ENCODE results near the gene CELA2A.

CELA2A gene

DNA sequence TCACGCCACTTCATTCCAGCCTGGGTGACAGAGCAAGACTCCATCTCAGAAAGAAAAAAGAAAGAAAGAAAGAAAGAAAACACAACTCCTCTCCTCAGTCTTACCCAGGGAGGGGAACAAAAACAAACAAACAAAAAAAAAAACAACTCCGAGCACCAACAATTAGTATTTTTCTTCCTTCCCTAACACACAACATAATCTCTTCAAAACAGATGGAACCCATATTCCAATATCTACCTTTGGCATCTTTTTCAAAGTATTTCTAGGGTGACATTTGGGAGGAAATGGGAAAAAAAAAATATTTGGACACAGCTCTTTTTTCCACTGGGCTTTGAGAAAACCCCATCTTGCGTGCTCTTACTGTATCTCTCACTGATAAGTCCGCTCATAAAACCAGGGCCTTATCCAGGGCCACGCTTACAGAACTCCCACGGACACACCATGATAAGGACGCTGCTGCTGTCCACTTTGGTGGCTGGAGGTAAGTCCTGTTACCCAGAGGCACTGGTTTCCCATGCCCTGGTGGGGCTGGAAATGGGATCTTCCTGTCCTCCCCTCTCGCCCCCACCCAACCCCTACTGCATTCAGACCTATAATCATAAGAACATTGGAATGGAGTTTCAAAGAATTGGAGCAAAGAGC is at the start of gene CELA2A:
Gene CELA2A, plus strand, starts transcription at position 420 of the 642 bp plus-strand sequence. Its CDS starts 22 bp downstream, at position 442.
- DNase-seq: no peak

GRCh38 chr1:15407580-15407979 is 49.0 kb upstream of the CELA2A start:
- DNase-seq: no peak

- DNase-seq: no peak
Measured at GRCh38 chr1:15408890-15409387, 47.6 kb upstream of the CELA2A start.

DNA sequence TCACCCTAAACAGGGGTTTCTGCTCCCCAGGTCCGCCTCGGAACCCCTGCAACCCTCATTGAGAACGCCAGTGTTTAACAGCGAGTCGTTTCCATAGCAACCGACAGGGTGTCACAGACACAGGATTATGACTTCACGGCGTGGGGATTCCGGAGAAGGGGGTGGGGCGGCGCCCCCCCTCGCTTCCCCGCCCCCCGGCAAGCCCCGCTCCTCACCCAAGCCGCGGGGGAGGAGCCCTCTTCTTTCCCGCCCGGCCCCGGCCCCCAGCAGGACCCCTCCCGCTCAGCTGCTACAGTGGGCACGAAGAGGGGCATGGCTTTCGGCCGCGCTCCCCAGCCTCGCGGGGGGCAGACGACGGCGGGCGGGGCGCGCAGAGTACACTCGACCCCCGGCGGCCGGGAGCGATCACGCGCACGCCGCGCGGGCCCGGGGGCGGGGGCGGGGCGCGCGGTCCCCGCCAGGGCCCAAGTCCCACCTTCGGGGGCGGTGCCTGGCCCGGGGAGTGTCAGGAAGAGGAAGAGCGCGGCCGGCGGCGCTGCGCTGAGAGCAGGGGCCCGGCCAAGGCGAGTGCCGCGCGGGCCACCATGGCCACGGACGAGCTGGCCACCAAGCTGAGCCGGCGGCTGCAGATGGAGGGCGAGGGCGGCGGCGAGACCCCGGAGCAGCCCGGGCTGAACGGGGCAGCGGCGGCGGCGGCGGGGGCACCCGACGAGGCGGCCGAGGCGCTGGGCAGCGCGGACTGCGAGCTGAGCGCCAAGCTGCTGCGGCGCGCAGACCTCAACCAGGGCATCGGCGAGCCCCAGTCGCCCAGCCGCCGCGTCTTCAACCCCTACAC is 46.9 kb upstream of the CELA2A start, which contains the start of gene EFHD2:
Gene EFHD2, plus strand, starts transcription at position 501 of the 835 bp plus-strand sequence. Its CDS starts 84 bp downstream, at position 585.
- DNase-seq: peak; percentile 92

DNA sequence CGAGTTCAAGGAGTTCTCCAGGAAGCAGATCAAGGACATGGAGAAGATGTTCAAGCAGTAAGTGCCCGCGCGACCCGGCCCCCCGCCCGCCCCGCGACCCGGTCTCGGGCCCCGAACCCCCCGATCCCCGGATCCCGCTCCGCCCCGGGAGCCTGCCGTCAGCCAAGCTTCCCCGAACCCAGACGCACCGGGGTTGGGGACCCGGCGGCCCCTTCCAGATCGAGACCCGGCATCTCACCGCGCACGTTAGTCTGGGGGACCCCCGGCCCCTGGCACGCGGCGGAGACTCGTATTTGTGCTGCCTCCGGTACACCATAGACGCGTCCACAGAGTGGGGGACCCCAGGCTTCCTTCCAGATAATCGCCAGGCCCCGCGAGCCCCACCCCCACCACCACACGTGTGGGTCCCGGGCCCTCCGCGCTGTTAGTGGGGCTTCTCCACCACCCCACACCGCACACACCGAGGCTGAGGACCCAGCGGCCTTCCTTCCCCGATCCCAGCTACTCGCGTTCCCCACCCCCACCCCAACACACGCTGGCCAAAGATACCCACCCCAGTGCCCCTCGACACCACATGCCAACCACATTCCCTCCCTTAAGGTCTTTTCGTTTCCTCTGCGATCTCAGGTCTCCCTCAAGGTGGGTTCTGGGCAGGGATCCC is 46.2 kb upstream of the CELA2A start:
- DNase-seq: no peak

DNA sequence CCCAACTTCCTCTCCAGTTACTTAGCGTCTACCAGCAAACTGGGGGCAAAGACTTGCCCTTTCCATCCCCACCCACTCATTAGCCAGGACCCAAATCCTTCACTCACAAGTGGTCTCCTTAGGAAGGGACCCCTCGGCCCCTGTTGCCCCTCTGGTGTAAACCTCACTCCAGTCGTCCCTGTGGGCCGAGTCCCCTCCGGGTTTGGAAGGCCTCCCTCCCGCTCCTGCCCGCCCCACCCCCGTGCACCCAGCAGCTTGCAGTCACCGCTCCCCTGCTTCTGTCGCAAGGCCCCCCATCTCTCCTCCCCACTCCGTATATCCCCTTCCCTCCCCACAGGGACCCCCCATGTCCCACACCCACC is 45.7 kb upstream of the CELA2A start:
- no peak for DNase-seq

DNA sequence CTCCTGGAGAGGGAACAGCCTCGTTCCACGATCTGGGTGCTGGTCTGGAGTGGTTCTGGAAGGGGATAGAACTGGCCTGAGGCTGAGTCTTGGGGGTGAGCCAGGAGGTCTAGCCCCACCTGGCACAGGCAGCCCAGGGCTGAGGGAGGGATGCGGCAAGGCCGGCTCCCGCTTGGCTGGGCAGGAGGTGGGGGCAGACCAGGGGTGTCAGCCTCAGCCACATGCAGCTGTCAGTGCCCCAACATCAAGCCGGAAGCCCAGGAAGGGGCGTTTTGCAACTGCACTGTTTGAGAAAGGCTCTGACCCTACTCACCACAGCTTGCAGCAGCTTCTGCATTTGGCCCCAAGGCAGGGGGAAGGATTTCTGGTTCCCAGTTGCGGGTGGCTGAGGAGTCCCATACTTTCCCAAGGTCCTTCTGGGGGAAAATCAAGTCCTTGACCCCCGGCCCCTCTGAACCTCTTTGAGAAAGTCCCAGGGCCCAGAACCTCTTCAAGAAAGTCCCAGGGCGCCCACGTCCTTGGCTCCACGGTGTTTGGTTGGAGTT is 44.9 kb upstream of the CELA2A start:
- no peak for DNase-seq

GRCh38 chr1:15412175-15412800 is 44.2 kb upstream of the CELA2A start:
- no peak for DNase-seq

DNA sequence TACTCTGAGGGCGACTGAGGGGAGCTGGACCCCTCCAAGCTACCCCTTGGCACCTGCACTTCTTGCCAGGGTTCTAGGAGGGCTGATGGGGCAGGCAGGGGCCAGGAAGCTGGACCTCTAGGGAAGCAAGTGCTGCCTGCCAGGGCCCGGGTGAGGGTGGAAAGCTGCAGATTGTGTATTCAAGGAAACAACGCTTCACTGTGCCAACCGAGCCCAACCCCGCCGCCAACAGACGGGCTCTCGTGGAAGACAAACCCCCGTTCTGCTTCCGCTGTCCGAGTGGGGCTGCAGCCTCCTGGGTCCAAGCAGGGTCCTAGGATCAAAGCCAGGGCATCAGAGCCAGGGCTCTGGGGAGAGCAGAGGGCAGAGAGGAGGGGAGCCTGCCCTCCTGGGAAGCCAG is 43.7 kb upstream of the CELA2A start:
- DNase-seq: no peak

DNA sequence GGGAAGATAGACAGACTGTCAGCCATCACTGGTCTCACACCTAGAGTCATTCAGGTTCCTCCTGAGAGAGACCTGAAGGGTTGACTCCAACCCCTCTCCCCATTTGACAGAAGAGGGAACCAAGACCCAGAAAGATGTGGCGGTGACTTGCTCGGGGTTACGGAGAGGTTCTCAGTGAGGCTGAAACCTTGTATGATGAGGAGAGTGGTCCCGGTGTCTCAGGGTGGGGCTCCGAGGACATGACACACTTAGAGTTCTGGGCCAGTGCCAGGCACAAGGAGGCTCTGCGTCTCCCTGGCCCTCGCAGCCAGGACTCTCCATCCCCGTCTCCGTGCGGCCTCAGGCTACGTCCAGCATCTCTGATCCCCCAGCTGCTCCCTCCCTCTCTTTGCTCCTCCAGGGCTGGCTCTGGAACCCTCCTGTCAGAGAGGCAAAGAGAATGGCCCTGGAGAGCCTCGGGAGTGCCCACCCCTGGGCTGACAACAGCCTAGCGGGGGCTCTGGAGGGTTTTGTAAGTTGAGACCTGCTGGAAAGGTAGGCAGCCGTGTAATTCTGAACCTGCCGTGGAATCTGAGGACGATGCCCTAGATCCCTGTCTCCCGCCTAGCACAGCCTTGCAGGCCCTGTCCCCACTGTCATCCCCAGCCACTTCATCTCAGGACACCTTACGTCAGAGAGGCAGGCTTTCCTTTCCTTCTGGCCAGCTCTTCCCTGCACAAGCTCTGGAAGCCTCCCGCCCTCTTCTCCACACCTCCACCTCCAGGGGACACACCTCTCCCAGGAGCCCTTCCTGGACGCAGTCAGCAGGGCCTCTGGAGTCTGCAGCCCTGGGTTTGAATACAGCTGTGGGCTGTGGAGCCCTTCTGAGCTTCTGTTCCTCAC is 42.7 kb upstream of the CELA2A start:
- no peak for DNase-seq

DNA sequence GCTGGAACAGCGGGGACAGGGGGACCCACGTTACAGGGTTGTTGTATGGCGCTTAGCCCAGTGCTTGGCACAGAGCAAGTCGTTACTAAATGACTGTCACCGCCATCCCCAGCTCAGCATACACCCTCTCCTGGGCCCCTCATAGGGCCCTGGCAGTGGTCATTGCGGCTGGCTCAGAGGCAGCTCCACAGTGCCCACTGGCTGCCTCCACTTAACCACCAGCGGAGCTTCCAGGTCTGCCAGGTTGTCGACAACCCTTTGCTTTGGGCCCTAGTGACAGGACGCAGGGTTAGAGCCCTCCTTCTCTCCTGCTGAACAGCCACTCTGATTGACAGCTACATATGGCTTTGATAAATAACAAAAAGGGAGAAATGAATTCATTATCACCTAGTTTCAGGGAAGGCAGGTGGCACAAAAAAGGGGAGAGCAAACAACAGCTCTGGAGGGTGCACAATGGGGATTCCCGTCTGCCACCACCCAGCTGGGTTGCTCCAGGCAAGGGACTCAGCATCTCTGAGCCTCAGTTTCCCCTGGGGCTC is 42.0 kb upstream of the CELA2A start:
- DNase-seq: no peak

DNA sequence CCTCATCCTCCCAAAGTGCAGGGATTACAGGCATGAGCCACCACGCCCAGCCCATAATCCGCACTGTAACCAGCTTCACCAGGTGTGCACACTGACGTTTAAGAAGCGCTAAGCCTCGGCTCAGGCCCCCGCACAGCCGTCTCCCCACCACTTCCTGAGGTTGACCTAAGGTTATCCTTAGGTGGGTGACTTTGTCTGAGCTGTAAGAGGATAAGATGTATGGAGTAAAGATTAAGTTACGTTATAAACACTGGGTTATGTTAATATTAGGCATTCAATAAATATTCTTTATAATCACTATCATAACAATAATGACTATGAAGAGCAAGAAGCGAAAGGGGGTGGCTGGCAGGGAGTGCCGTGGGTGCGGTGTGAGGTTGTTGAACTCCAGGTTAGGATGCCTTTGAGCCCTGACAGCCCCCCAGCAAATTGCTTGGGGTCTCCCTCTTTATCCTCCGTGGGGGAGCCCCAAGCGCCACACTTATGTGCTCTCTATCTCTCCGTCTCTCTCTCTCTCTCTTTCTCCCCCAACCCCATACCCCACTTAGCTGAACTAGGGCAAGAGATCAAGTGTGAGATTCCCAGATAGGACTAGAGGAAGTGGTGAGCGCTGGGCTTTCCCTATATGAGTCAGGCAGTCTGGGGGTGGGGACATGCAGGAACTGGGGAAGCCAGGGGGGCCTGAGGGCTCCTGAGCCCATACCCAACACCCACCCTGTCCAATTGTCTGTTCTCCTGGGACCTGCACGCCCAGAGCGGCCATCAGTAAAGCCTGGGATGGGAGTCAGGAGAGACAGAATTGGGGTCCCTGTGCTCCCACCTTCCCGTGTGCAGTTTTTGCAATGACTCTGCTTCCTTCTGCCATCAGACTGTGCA is 39.2 kb upstream of the CELA2A start:
- no peak for DNase-seq

DNA sequence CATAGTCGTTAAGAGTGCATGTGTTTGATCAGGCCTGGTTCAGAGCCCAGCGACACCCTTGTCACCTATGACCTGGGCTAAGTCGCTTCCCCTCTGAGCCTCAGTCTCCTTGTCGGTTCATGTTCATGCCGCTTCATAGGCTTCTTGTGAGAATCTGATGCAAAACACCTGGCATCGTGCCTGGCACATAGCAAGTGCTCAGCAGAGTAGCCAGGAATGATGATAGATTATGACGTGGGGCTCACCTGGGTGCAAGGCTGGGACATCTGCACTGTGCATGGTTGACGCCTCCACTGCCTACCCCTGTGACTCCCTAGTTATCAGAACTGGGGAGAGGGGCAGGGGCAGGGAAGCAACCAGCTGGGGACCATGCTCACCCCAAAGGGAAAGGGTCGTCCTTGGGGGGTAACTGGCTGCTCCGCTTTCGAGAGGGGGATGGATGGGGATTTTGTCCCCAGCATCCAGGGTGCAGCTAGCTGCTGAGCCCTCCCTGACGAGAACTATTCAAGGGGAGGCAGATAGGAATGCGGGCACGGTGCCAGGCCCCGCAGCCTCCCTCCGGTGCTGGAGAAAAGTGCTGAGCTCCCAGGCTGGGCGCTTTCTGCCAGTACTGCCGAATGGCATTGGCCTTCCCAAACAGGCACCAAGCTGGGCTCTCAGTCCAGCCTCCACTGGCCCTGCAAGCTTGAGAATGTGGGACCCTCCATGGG is 37.6 kb upstream of the CELA2A start:
- DNase-seq: no peak

GRCh38 chr1:15420853-15421465 is 35.6 kb upstream of the CELA2A start:
- no peak for DNase-seq

DNA sequence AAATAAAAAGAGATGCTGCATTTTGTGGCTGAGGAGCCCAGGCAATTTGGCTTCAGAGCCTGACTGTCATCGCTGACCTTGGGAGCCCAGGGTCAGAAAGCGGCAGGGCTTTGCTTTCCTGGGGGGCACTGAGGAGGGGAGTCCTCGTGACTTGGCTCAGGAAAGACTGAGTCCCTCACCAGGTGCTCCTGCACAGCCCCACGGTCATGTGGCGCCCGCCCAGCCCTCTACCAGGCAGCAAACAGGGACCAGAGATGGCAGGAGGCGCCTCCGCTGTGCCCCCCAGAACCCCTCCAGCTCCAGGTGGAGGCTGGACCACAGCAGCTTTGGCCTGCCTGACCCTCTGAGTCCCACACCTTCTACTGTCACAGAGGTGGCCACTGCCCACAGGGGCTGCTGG is 33.7 kb upstream of the CELA2A start:
- no peak for DNase-seq

DNA sequence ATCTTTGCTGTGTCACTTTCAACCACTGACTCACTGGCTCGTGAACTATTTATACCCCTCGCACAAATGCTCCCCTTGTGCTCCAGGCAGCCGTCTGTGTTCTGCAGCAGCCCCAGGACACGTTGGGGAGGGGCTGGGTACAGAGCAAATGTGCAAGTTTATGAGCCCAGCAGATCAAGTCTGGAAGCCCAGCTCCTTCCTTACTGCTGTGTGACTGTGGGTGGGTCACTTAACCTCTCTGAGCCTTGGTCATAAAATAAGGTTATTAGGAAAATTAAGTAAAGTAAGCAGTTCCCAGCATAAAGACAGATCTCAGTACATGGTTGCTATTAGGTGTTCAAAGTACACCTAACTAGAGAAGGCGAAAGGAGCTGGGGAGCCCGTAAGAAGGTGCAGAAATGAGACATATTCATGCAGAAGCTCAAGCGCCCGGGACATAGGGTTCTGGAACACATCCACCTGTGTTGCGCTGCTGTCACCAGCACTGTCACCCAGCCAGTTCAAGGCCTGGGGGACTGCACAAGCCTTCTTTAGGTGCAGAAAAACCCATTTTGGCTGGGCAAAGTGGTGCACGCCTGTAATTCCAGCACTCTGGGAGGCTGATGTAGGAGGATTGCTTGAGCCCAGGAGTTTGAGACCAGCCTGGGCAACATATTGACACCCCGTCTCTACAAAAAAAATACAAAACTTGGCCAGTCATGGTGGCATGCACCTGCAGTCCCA is 33.0 kb upstream of the CELA2A start:
- no peak for DNase-seq

- no peak for DNase-seq
Measured at GRCh38 chr1:15424146-15424667, 32.3 kb upstream of the CELA2A start.

DNA sequence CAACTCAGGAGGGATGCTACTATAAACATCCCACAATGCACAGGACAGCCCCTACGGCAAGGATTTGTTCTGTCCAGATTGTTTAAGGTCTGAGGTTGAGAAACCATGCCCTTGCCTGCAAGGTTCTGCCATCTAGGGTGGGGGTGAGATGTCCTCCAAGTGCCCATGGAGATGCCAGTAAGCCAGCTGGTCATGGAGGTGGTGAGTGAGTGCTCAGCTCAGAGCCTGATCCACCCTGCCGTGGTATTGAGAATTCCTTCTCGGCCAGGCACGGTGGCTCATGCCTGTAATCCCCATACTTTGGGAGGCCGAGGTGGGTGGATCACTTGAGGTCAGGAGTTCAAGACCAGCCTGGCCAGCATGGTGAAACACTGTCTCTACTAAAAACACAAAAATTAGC is 31.6 kb upstream of the CELA2A start:
- DNase-seq: no peak

Data from RPMI8226 (cell line).